K562 (cell line): ENCODE measurements around the gene TXNL1. TPM values are rescaled to one million over a fixed set of nuclear protein-coding genes. Genes with fewer than 3 reads are reported as not detected.

Experiments used
- ASH1L ChIP-seq: fragments of 450-650 bp; IDR thresholded peaks from 2 replicates; pipeline ENCODE4 v1.6.1; 2018; ENCODE audit warnings: borderline replicate concordance, mild to moderate bottlenecking, low read depth; ENCODE audit not compliant: partially characterized antibody
- CBX1 ChIP-seq: sonication (generic); IDR thresholded peaks from 2 replicates; pipeline ENCODE4 v1.6.1; 2016; ENCODE audit warnings: antibody characterized with exemption, low read depth, mild to moderate bottlenecking
- GABPB2 ChIP-seq: fragments of 250-450 bp; sonication (Bioruptor Pico); conservative IDR thresholded peaks from 2 replicates; pipeline ENCODE4 v1.5.1; 2021; ENCODE audit warnings: mild to moderate bottlenecking
- KDM1A ChIP-seq, 2 experiments: fragments of 450-650 bp; IDR thresholded peaks; 2 replicates each; pipeline ENCODE4 v1.6.1; 2016; ENCODE audit warnings: mild to moderate bottlenecking in 2 of 2
- PML ChIP-seq: IDR thresholded peaks from 2 replicates; pipeline ENCODE4 v1.6.1; 2012; ENCODE audit warnings: low read length, inconsistent platforms
- RBFOX2 ChIP-seq: fragments of 200-400 bp; formaldehyde crosslinking; IDR thresholded peaks from 2 replicates; pipeline ENCODE4 v1.6.1; 2017; ENCODE audit warnings: low read depth, mild to moderate bottlenecking, low read length, moderate library complexity
- SIX5 ChIP-seq, 2 experiments: IDR thresholded peaks; 2 replicates each; pipeline ENCODE4 v1.6.1; 2011; ENCODE audit warnings: low read length in 2 of 2, borderline replicate concordance in 1 of 2, low read depth in 1 of 2, mild to moderate bottlenecking in 1 of 2, moderate library complexity in 1 of 2; ENCODE audit not compliant: insufficient read depth in 1 of 2
- SREBF1 ChIP-seq: fragments of 150-350 bp; IDR thresholded peaks from 2 replicates; pipeline ENCODE4 v1.6.1; 2014; ENCODE audit warnings: antibody characterized with exemption, low read depth, low read length, borderline replicate concordance
- TCF7L2 ChIP-seq: fragments of 150-350 bp; IDR thresholded peaks from 2 replicates; pipeline ENCODE4 v1.6.1; 2016; ENCODE audit warnings: low read depth, mild to moderate bottlenecking, low read length, moderate library complexity
- TGIF2 ChIP-seq: sonication (generic); formaldehyde crosslinking; IDR thresholded peaks from 2 replicates; pipeline ENCODE4 v1.8.1; 2022; ENCODE audit warnings: mild to moderate bottlenecking, missing genetic modification reagents, moderate library complexity
- ZBTB17 ChIP-seq: fragments of 450-650 bp; formaldehyde crosslinking; IDR thresholded peaks from 2 replicates; pipeline ENCODE4 v1.4.0; 2020; ENCODE audit warnings: mild to moderate bottlenecking
- ZKSCAN8 ChIP-seq: fragments of 200-800 bp; sonication (Bioruptor generic); IDR thresholded peaks from 2 replicates; pipeline ENCODE4 v1.6.1; 2016; ENCODE audit warnings: missing genetic modification characterization, missing compliant biosample characterization
- ZNF175 ChIP-seq: fragments of 200-800 bp; sonication (Bioruptor generic); IDR thresholded peaks from 2 replicates; pipeline ENCODE4 v1.6.1; 2016; ENCODE audit warnings: low read depth, mild to moderate bottlenecking, missing genetic modification characterization, missing compliant biosample characterization
- polyA plus RNA-seq, 8 experiments: library from polyadenylated mRNA; depleted of rRNA in 4 of 8; stranded (reverse) in 5 of 8; unstranded in 3 of 8; fragments of >200 nt; fragmentation: Nextera tagmentation in 2 of 8; fragmentation: Illumina TruSeq in 1 of 8; extraction: Ambion mirVana in 2 of 8; extraction: Trizol in 1 of 8; gene quantifications; 2 replicates each; pipeline versions ENCODE4 v1.2.1 to v1.2.3, GENCODE V29; 2011 to 2014; ENCODE audit warnings: inconsistent platforms in 1 of 8, missing spikeins in 1 of 8
- total RNA-seq, 7 experiments: library from RNA; depleted of rRNA in 6 of 7; stranded (reverse); fragments of >200 nt in 6 of 7; fragmentation: Illumina TruSeq in 2 of 7; extraction: Trizol in 2 of 7; gene quantifications; 2 replicates each; pipeline versions ENCODE4 v1.2.1 to v1.2.3, GENCODE V29; 2011 to 2021; ENCODE audit warnings: low replicate concordance in 1 of 7
- TF ChIP-seq, protein P1 (sequence below): fragments of 250-450 bp; sonication (Bioruptor Pico); IDR thresholded peaks from 2 replicates; pipeline ENCODE4 v1.5.0; 2021
- TF ChIP-seq, protein P2 (sequence below): sonication (generic); formaldehyde crosslinking; IDR thresholded peaks from 2 replicates; pipeline ENCODE4 v1.8.0; 2022; ENCODE audit warnings: mild to moderate bottlenecking, missing genetic modification reagents, borderline replicate concordance
- TF ChIP-seq, protein P3 (sequence below): sonication (generic); formaldehyde crosslinking; IDR thresholded peaks from 2 replicates; pipeline ENCODE4 v1.8.1; 2022; ENCODE audit warnings: missing genetic modification reagents
- TF ChIP-seq, protein P4 (sequence below), 3 experiments: IDR thresholded peaks in 2 of 3; conservative IDR thresholded peaks in 1 of 3; 2 replicates each; pipeline ENCODE4 v1.5.1; 2011 to 2012; ENCODE audit warnings: low read length in 3 of 3, mild to moderate bottlenecking in 3 of 3, control low read depth in 2 of 3, improper control_type of control experiment in 1 of 3, inconsistent platforms in 1 of 3, low read depth in 1 of 3, mixed read lengths in 1 of 3, moderate library complexity in 1 of 3; ENCODE audit not compliant: insufficient read depth in 2 of 3
- TF ChIP-seq, protein P5 (sequence below): fragments of 250-450 bp; sonication (Bioruptor Pico); IDR thresholded peaks from 2 replicates; pipeline ENCODE4 v1.8.0; 2022; ENCODE audit warnings: inconsistent platforms, mild to moderate bottlenecking, moderate library complexity, borderline replicate concordance

TXNL1 gene
- total and polyA plus RNA-seq, 9 of the 15 experiments (the other 6 are each of a cell fraction or from before 2014, with no cell fraction given) = 45.4 to 103 (median 65.7) TPM

DNA sequence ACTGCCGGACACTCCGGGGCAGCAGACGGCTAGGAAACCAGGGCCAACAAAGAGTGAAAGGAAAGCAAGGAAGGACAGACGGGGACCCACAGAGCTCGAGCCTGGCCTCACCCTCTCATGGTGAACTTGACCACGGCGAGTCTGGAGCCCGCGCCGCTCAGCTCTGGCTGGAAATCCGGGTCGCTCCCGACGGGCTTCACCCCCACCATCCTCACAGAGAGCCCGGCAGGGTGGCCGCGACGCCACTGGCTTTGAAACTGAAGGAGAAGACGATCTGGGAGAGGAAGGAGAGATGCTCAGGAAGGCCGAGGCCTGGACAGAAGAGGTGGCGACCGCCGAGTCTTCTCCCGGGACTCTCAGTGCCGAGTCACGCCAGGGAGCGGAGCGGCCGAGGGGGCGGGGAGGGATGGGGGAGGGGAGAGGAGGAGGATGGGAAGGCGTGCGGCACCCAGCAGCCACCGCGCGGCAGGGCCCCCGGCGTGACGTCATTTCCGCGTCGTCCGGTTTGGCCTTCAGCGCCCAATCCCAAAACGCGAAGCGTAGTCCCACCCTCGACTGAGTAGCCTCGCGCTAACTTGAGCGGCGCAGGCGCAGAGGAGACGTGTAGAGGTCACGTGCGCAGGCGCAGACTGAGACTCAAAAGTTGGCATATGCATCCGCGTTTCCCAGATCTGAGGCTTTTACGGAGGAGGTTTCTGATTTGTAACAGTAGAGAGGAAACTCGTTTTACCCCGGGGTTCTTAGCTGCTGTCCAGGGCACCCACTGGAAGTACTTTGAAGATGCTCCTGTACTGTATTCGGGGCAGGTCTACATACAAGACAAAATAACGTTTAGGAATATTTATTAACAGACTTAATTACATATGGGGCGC is at the start of gene TXNL1 (continued):
- TF ChIP-seq, protein P1, sequence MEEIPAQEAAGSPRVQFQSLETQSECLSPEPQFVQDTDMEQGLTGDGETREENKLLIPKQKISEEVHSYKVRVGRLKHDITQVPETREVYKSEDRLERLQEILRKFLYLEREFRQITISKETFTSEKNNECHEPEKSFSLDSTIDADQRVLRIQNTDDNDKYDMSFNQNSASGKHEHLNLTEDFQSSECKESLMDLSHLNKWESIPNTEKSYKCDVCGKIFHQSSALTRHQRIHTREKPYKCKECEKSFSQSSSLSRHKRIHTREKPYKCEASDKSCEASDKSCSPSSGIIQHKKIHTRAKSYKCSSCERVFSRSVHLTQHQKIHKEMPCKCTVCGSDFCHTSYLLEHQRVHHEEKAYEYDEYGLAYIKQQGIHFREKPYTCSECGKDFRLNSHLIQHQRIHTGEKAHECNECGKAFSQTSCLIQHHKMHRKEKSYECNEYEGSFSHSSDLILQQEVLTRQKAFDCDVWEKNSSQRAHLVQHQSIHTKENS = no peak
- TF ChIP-seq ZNF175 (CRISPR knock-in tag) (no peak), CBX1 (0 out of 2 replicates have a peak, but pooled peaks have one; percentile 15), SREBF1 (no peak), TGIF2 (CRISPR knock-in tag) (no peak), KDM1A (IDR thresholded peaks at IDR 0.05) (no peak), TCF7L2 (no peak), ASH1L (no peak), RBFOX2 (peak; percentile 91), ZKSCAN8 (CRISPR knock-in tag) (no peak), GABPB2 (CRISPR knock-in tag) (no peak), PML (0 out of 2 replicates have a peak, but pooled peaks have one; percentile 44), SIX5 (IDR thresholded peaks at IDR 0.05; ENCODE audit: borderline replicate concordance in 1 of 2, insufficient read depth in 1 of 2, low read depth in 1 of 2, low read length in 2 of 2) (0 out of 4 replicates have a peak, but pooled peaks of 1 of the 2 experiments have one; percentile 18), ZBTB17 (0 out of 2 replicates have a peak, but pooled peaks have one; percentile 20)
- TF ChIP-seq, protein P2, sequence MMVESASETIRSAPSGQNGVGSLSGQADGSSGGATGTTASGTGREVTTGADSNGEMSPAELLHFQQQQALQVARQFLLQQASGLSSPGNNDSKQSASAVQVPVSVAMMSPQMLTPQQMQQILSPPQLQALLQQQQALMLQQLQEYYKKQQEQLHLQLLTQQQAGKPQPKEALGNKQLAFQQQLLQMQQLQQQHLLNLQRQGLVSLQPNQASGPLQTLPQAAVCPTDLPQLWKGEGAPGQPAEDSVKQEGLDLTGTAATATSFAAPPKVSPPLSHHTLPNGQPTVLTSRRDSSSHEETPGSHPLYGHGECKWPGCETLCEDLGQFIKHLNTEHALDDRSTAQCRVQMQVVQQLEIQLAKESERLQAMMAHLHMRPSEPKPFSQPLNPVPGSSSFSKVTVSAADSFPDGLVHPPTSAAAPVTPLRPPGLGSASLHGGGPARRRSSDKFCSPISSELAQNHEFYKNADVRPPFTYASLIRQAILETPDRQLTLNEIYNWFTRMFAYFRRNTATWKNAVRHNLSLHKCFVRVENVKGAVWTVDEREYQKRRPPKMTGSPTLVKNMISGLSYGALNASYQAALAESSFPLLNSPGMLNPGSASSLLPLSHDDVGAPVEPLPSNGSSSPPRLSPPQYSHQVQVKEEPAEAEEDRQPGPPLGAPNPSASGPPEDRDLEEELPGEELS (CRISPR knock-in tag) = no peak
- TF ChIP-seq, protein P3, sequence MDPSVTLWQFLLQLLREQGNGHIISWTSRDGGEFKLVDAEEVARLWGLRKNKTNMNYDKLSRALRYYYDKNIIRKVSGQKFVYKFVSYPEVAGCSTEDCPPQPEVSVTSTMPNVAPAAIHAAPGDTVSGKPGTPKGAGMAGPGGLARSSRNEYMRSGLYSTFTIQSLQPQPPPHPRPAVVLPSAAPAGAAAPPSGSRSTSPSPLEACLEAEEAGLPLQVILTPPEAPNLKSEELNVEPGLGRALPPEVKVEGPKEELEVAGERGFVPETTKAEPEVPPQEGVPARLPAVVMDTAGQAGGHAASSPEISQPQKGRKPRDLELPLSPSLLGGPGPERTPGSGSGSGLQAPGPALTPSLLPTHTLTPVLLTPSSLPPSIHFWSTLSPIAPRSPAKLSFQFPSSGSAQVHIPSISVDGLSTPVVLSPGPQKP = no peak
- TF ChIP-seq, protein P4, sequence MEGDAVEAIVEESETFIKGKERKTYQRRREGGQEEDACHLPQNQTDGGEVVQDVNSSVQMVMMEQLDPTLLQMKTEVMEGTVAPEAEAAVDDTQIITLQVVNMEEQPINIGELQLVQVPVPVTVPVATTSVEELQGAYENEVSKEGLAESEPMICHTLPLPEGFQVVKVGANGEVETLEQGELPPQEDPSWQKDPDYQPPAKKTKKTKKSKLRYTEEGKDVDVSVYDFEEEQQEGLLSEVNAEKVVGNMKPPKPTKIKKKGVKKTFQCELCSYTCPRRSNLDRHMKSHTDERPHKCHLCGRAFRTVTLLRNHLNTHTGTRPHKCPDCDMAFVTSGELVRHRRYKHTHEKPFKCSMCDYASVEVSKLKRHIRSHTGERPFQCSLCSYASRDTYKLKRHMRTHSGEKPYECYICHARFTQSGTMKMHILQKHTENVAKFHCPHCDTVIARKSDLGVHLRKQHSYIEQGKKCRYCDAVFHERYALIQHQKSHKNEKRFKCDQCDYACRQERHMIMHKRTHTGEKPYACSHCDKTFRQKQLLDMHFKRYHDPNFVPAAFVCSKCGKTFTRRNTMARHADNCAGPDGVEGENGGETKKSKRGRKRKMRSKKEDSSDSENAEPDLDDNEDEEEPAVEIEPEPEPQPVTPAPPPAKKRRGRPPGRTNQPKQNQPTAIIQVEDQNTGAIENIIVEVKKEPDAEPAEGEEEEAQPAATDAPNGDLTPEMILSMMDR (IDR thresholded peaks at IDR 0.05 in 2 of 3, conservative IDR thresholded peaks at IDR 0.05 in 1 of 3; ENCODE audit: insufficient read depth in 2 of 3, low read depth in 1 of 3, low read length in 3 of 3) = no peak
- TF ChIP-seq, protein P5, sequence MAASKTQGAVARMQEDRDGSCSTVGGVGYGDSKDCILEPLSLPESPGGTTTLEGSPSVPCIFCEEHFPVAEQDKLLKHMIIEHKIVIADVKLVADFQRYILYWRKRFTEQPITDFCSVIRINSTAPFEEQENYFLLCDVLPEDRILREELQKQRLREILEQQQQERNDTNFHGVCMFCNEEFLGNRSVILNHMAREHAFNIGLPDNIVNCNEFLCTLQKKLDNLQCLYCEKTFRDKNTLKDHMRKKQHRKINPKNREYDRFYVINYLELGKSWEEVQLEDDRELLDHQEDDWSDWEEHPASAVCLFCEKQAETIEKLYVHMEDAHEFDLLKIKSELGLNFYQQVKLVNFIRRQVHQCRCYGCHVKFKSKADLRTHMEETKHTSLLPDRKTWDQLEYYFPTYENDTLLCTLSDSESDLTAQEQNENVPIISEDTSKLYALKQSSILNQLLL (CRISPR knock-in tag) = no peak
